ENCODE measurements around the gene XPNPEP3. TPM values are rescaled to one million over a fixed set of nuclear protein-coding genes. Genes with fewer than 3 reads are reported as not detected.

XPNPEP3 gene
- total RNA-seq, 2 donors from 2014 or later, result 27.6 to 32.7 TPM

- Mint-ChIP-seq H3K4me3 (peak overlapping the region; percentile 90), H3K4me1 (peaks cover 19% of the 10 kb centered on the region), H3K27me3 (ENCODE audit: insufficient read depth) (no peaks in the 10 kb centered on the region), H3K27ac (peak overlapping the region; percentile 6), H3K36me3 (ENCODE audit: low read depth) (peaks cover 15% of the 10 kb centered on the region), H3K9me3 (no peaks in the 10 kb centered on the region)
- H3K27ac ChIP-seq (ENCODE audit: low read depth, low read length), result no peak overlapping the region
- no peak for TF ChIP-seq CTCF (conservative IDR thresholded peaks at IDR 0.05)
- no peaks in the 10 kb centered on the region for H3K9me3 ChIP-seq (ENCODE audit: control insufficient read depth, low read length)
- H3K9ac ChIP-seq (ENCODE audit: extremely low read depth, low read length, poor library complexity, severe bottlenecking), result no peak overlapping the region
- DNase-seq, result no peak
- 90 to 92% methylated on average over 3 to 4 of the region's 4 CpGs for WGBS, 2 experiments (ENCODE audit: insufficient coverage in 1 of 2, insufficient read length in 1 of 2)
- H3K27me3 ChIP-seq (ENCODE audit: control insufficient read depth, insufficient read depth, low read length, poor library complexity, severe bottlenecking), result no peaks in the 10 kb centered on the region
- H3K4me1 ChIP-seq (ENCODE audit: control insufficient read depth, insufficient read depth, low read length), result no peaks in the 10 kb centered on the region
- peak overlapping the region; percentile 97 for H3K4me3 ChIP-seq (ENCODE audit: low read length)
- peaks cover 16% of the 10 kb centered on the region for H3K36me3 ChIP-seq (ENCODE audit: control insufficient read depth, insufficient read depth, low read length)
These were observed 39.2 kb upstream of the XPNPEP3 start for GRCh38 chr22:40817737-40818136.

- DNase-seq, result no peak
- Histone ChIP-seq H3K9ac (ENCODE audit: extremely low read depth, low read length, poor library complexity, severe bottlenecking) (peak overlapping the region; percentile 87), H3K36me3 (ENCODE audit: control insufficient read depth, insufficient read depth, low read length) (peaks cover 21% of the 10 kb centered on the region), H3K27ac (ENCODE audit: low read depth, low read length) (no peak overlapping the region), H3K4me3 (ENCODE audit: low read length) (peak overlapping the region; percentile 97), H3K27me3 (ENCODE audit: control insufficient read depth, insufficient read depth, low read length, poor library complexity, severe bottlenecking) (no peaks in the 10 kb centered on the region), H3K9me3 (ENCODE audit: control insufficient read depth, low read length) (no peaks in the 10 kb centered on the region), H3K4me1 (ENCODE audit: control insufficient read depth, insufficient read depth, low read length) (no peaks in the 10 kb centered on the region)
- TF ChIP-seq CTCF (conservative IDR thresholded peaks at IDR 0.05), result no peak
- H3K36me3 Mint-ChIP-seq (ENCODE audit: low read depth), result peaks cover 16% of the 10 kb centered on the region
- peak overlapping the region; percentile 90 for H3K4me3 Mint-ChIP-seq
- peak overlapping the region; percentile 97 for H3K27ac Mint-ChIP-seq
- 56 to 71% methylated on average over 10 to 13 of the region's 14 CpGs for WGBS, 2 experiments (ENCODE audit: insufficient coverage in 1 of 2, insufficient read length in 1 of 2)
- H3K27me3 Mint-ChIP-seq (ENCODE audit: insufficient read depth), result no peaks in the 10 kb centered on the region
- H3K9me3 Mint-ChIP-seq, result no peaks in the 10 kb centered on the region
- peaks cover 19% of the 10 kb centered on the region for H3K4me1 Mint-ChIP-seq
These were observed 38.7 kb upstream of the XPNPEP3 start for GRCh38 chr22:40818192-40818746.

- Mint-ChIP-seq H3K27me3 (ENCODE audit: insufficient read depth) (no peaks in the 10 kb centered on the region), H3K36me3 (ENCODE audit: low read depth) (peaks cover 21% of the 10 kb centered on the region), H3K4me1 (peaks cover 19% of the 10 kb centered on the region), H3K9me3 (no peaks in the 10 kb centered on the region), H3K4me3 (peak within 1 kb of the TSS; percentile 90), H3K27ac (peak within 1 kb of the TSS; percentile 97)
- peak within 1 kb of the TSS; percentile 72 for H3K27ac ChIP-seq (ENCODE audit: low read depth, low read length)
- peaks cover 27% of the 10 kb centered on the region for H3K36me3 ChIP-seq (ENCODE audit: control insufficient read depth, insufficient read depth, low read length)
- 0% methylated on average over 19 to 60 of the region's 61 CpGs for WGBS, 2 experiments (ENCODE audit: insufficient coverage in 1 of 2, insufficient read length in 1 of 2)
- peak; percentile 69 for TF ChIP-seq CTCF (conservative IDR thresholded peaks at IDR 0.05)
- H3K4me1 ChIP-seq (ENCODE audit: control insufficient read depth, insufficient read depth, low read length), result no peaks in the 10 kb centered on the region
- DNase-seq, result peak; percentile 98
- H3K9ac ChIP-seq (ENCODE audit: extremely low read depth, low read length, poor library complexity, severe bottlenecking), result peak within 1 kb of the TSS; percentile 87
- peak within 1 kb of the TSS; percentile 97 for H3K4me3 ChIP-seq (ENCODE audit: low read length)
- H3K27me3 ChIP-seq (ENCODE audit: control insufficient read depth, insufficient read depth, low read length, poor library complexity, severe bottlenecking), result no peaks in the 10 kb centered on the region
- no peaks in the 10 kb centered on the region for H3K9me3 ChIP-seq (ENCODE audit: control insufficient read depth, low read length)
These were observed 38.0 kb upstream of the XPNPEP3 start, which contains the start of gene SLC25A17 for GRCh38 chr22:40818747-40819598. Gene SLC25A17 (minus strand): TSS chr22:40819346. CDS start chr22:40819248, 98 bp downstream.
